GM12872 (cell line): Measurements from ENCODE around the gene ZNF267.

Source experiments
- TF ChIP-seq, protein P1 (sequence below): IDR thresholded peaks from 3 replicates; pipeline ENCODE4 v1.5.1; 2011; ENCODE audit warnings: low read depth, mild to moderate bottlenecking, low read length, moderate library complexity; ENCODE audit not compliant: insufficient read depth

Gene ZNF267

GRCh38 chr16:31875112-31875803, 1.7 kb downstream of the ZNF267 start:
- TF ChIP-seq, protein P1, sequence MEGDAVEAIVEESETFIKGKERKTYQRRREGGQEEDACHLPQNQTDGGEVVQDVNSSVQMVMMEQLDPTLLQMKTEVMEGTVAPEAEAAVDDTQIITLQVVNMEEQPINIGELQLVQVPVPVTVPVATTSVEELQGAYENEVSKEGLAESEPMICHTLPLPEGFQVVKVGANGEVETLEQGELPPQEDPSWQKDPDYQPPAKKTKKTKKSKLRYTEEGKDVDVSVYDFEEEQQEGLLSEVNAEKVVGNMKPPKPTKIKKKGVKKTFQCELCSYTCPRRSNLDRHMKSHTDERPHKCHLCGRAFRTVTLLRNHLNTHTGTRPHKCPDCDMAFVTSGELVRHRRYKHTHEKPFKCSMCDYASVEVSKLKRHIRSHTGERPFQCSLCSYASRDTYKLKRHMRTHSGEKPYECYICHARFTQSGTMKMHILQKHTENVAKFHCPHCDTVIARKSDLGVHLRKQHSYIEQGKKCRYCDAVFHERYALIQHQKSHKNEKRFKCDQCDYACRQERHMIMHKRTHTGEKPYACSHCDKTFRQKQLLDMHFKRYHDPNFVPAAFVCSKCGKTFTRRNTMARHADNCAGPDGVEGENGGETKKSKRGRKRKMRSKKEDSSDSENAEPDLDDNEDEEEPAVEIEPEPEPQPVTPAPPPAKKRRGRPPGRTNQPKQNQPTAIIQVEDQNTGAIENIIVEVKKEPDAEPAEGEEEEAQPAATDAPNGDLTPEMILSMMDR: no peak

GRCh38 chr16:31875928-31876547, 2.4 kb downstream of the ZNF267 start:
- TF ChIP-seq, protein P1: no peak

DNA sequence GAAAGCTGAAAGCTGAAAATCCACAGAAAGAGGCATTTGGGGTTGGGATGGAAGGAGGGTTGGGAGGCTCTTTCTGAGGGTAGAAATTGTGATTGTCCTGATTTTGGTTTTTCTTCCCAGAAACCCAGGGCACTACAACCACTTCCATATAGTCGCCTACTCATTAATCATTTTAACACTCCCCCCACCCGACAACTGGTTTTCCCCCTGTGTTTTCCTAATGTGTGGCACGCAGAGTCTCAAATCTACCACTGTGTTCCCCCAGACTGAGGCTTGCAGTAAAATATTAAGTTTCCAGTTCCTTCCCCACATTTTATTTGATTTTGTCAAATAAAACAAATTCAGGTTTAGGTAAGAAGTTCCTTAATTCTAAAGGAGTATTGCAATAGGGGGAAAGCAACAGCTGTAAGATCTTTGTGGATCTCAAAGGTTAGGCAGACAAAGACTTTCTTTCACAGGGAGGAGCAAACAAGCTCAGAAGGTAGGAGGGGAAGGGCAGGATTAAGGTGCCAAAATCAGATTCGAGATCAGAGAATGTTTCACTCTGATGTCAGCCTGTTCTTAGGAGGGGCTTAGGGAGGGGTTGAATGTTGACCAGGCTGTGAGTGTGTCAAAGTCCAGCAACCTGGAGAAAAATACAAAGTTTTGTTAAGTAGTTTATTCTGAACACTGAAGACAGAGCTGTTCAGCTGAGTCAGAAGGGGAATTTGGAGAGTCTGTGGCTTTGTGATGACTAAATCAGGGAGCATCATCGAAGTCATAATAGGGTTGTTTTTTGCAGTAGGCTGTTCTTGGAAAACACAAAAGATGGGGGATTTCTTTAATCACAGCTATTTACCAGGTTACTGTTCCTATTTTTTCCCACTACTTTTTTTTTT, 3.6 kb downstream of the ZNF267 start:
- TF ChIP-seq, protein P1: no peak

GRCh38 chr16:31877876-31878642, 4.5 kb downstream of the ZNF267 start:
- TF ChIP-seq, protein P1: no peak

- TF ChIP-seq, protein P1: no peak
Measured at GRCh38 chr16:31879937-31880321, 6.3 kb downstream of the ZNF267 start.

GRCh38 chr16:31880322-31880979, 6.8 kb downstream of the ZNF267 start:
- TF ChIP-seq, protein P1: no peak

DNA sequence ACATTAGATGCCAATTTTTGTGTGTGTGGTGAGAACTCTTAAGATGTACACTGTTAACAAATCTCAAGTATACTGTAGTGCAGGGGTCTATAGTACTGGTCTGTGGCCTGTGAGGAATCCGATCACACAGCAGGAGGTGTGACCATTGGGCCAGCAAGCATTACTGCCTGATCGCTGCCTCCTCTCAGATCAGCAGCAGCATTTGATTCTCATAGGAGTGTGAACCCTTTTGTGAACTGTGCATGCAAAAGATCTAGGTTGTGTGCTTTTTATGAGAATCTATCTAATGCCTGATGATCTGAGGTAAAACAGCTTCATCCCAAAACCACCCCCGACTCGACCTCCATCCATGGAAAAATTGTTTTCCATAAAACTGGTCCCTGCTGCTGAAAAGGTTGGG, 12.6 kb downstream of the ZNF267 start:
- TF ChIP-seq, protein P1: no peak
